Activated CD4-positive, alpha-beta memory T cell treated with anti-CD3 and anti-CD28 coated beads, Interleukin-2, amount 10 ng/mL, durations not matched to agents 7 days and 5 days (primary cell): ENCODE measurements around the gene UGT1A4. TPM values are rescaled to one million over a fixed set of nuclear protein-coding genes. Genes with fewer than 3 reads are reported as not detected.

Experiments used
- CTCF ChIA-PET: fragments of 350-600 bp; sonication (Branson Sonifier 250); formaldehyde crosslinking; loops from one replicate; lab custom pipeline; 2021; ENCODE audit warnings: antibody characterized with exemption, inconsistent platforms; lab: Charles Lee
- POLR2A ChIA-PET: fragments of 350-600 bp; sonication (Branson Sonifier 250); formaldehyde crosslinking; loops from one replicate; lab custom pipeline; 2021; ENCODE audit warnings: antibody characterized with exemption; lab: Charles Lee
- DNase-seq: peaks from one replicate; pipeline ENCODE4 v3.0.0-alpha.2; 2020
- H3K27ac Mint-ChIP-seq: one replicate; pipeline ENCODE4 v1.8.0; 2021; ENCODE audit warnings: mild to moderate bottlenecking, mixed read lengths
- H3K27me3 Mint-ChIP-seq: one replicate; pipeline ENCODE4 v1.8.0; 2021; ENCODE audit warnings: mixed read lengths
- H3K36me3 Mint-ChIP-seq: one replicate; pipeline ENCODE4 v1.8.0; 2021; ENCODE audit warnings: low read depth, mixed read lengths
- H3K4me1 Mint-ChIP-seq: one replicate; pipeline ENCODE4 v1.8.0; 2021; ENCODE audit warnings: mixed read lengths
- H3K4me3 Mint-ChIP-seq: one replicate; pipeline ENCODE4 v1.8.0; 2021; ENCODE audit warnings: mild to moderate bottlenecking, mixed read lengths
- H3K9me3 Mint-ChIP-seq: one replicate; pipeline ENCODE4 v1.8.0; 2021; ENCODE audit warnings: mixed read lengths
- total RNA-seq, 2 experiments: library from RNA; stranded (reverse); gene quantifications; one replicate each; pipeline ENCODE4 v1.2.3, GENCODE V29; 2021

The UGT1A4 gene
- total RNA-seq, 2 experiments from 2014 or later, result not detected

- Mint-ChIP-seq H3K4me3 (no peak overlapping the region), H3K36me3 (no peaks in the 10 kb centered on the region), H3K9me3 (no peaks in the 10 kb centered on the region), H3K4me1 (peaks cover 4% of the 10 kb centered on the region), H3K27me3 (peaks cover 7% of the 10 kb centered on the region), H3K27ac (no peak overlapping the region)
- DNase-seq, result peak; percentile 11
- CTCF ChIA-PET, result no interaction called here
- POLR2A ChIA-PET, result no interaction called here
Observed at GRCh38 chr2:233803994-233804393, 85.5 kb downstream of the UGT1A4 start.

- Mint-ChIP-seq H3K9me3 (no peaks in the 10 kb centered on the region), H3K27me3 (peaks cover 13% of the 10 kb centered on the region), H3K4me3 (no peak overlapping the region), H3K36me3 (no peaks in the 10 kb centered on the region), H3K4me1 (no peaks in the 10 kb centered on the region), H3K27ac (no peak overlapping the region)
- CTCF ChIA-PET, result no interaction called here
- DNase-seq, result no peak
- POLR2A ChIA-PET, result no interaction called here
Observed at GRCh38 chr2:233807215-233807865, 88.8 kb downstream of the UGT1A4 start.

GRCh38 chr2:233807966-233808935 lies 89.7 kb downstream of the UGT1A4 start:
- no peaks in the 10 kb centered on the region for H3K4me1 Mint-ChIP-seq
- H3K4me3 Mint-ChIP-seq, result no peak overlapping the region
- no peak for DNase-seq
- no peaks in the 10 kb centered on the region for H3K9me3 Mint-ChIP-seq
- no peak overlapping the region for H3K27ac Mint-ChIP-seq
- H3K36me3 Mint-ChIP-seq, result no peaks in the 10 kb centered on the region
- POLR2A ChIA-PET, result no interaction called here
- H3K27me3 Mint-ChIP-seq, result peaks cover 13% of the 10 kb centered on the region
- CTCF ChIA-PET, result no interaction called here

- Mint-ChIP-seq H3K27ac (no peak overlapping the region), H3K4me1 (no peaks in the 10 kb centered on the region), H3K4me3 (no peak overlapping the region), H3K27me3 (peaks cover 15% of the 10 kb centered on the region), H3K36me3 (no peaks in the 10 kb centered on the region), H3K9me3 (no peaks in the 10 kb centered on the region)
- ChIA-PET POLR2A (no interaction called here), CTCF (no interaction called here)
- DNase-seq, result no peak
Observed at GRCh38 chr2:233810385-233810784, 91.8 kb downstream of the UGT1A4 start.

- H3K4me3 Mint-ChIP-seq, result no peak overlapping the region
- POLR2A ChIA-PET, result no interaction called here
- no peak overlapping the region for H3K27ac Mint-ChIP-seq
- H3K4me1 Mint-ChIP-seq, result no peaks in the 10 kb centered on the region
- H3K27me3 Mint-ChIP-seq, result peaks cover 13% of the 10 kb centered on the region
- H3K36me3 Mint-ChIP-seq, result no peaks in the 10 kb centered on the region
- no peaks in the 10 kb centered on the region for H3K9me3 Mint-ChIP-seq
- no peak for DNase-seq
- CTCF ChIA-PET, result no interaction called here
Observed at GRCh38 chr2:233811087-233811486, 92.6 kb downstream of the UGT1A4 start.

GRCh38 chr2:233811732-233812131 lies 93.2 kb downstream of the UGT1A4 start:
- peaks cover 13% of the 10 kb centered on the region for H3K27me3 Mint-ChIP-seq
- H3K36me3 Mint-ChIP-seq, result no peaks in the 10 kb centered on the region
- H3K4me1 Mint-ChIP-seq, result no peaks in the 10 kb centered on the region
- ChIA-PET POLR2A (no interaction called here), CTCF (no interaction called here)
- DNase-seq, result no peak
- no peaks in the 10 kb centered on the region for H3K9me3 Mint-ChIP-seq
- no peak overlapping the region for H3K4me3 Mint-ChIP-seq
- no peak overlapping the region for H3K27ac Mint-ChIP-seq

GRCh38 chr2:233813236-233814055 lies 94.9 kb downstream of the UGT1A4 start:
- DNase-seq, result no peak
- POLR2A ChIA-PET, result no interaction called here
- CTCF ChIA-PET, result no interaction called here
- no peak overlapping the region for H3K27ac Mint-ChIP-seq
- H3K36me3 Mint-ChIP-seq, result no peaks in the 10 kb centered on the region
- no peak overlapping the region for H3K4me3 Mint-ChIP-seq
- H3K4me1 Mint-ChIP-seq, result no peaks in the 10 kb centered on the region
- H3K27me3 Mint-ChIP-seq, result peaks cover 15% of the 10 kb centered on the region
- H3K9me3 Mint-ChIP-seq, result no peaks in the 10 kb centered on the region

- Mint-ChIP-seq H3K4me1 (no peaks in the 10 kb centered on the region), H3K36me3 (no peaks in the 10 kb centered on the region), H3K27ac (no peak overlapping the region), H3K27me3 (peaks cover 15% of the 10 kb centered on the region), H3K9me3 (no peaks in the 10 kb centered on the region), H3K4me3 (no peak overlapping the region)
- DNase-seq, result no peak
- ChIA-PET CTCF (no interaction called here), POLR2A (no interaction called here)
Observed at GRCh38 chr2:233814056-233814835, 95.7 kb downstream of the UGT1A4 start.

- Mint-ChIP-seq H3K27me3 (peaks cover 9% of the 10 kb centered on the region), H3K4me3 (no peak overlapping the region), H3K9me3 (no peaks in the 10 kb centered on the region), H3K4me1 (no peaks in the 10 kb centered on the region), H3K27ac (no peak overlapping the region), H3K36me3 (no peaks in the 10 kb centered on the region)
- POLR2A ChIA-PET, result no interaction called here
- CTCF ChIA-PET, result no interaction called here
- DNase-seq, result no peak
Observed at GRCh38 chr2:233815861-233816260, 97.3 kb downstream of the UGT1A4 start.

- Mint-ChIP-seq H3K4me3 (no peak overlapping the region), H3K27ac (no peak overlapping the region), H3K9me3 (no peaks in the 10 kb centered on the region), H3K4me1 (no peaks in the 10 kb centered on the region), H3K27me3 (peaks cover 9% of the 10 kb centered on the region), H3K36me3 (no peaks in the 10 kb centered on the region)
- CTCF ChIA-PET, result no interaction called here
- POLR2A ChIA-PET, result no interaction called here
- no peak for DNase-seq
Observed at GRCh38 chr2:233816334-233816733, 97.8 kb downstream of the UGT1A4 start.

GRCh38 chr2:233816771-233817170 lies 98.2 kb downstream of the UGT1A4 start:
- no peak overlapping the region for H3K4me3 Mint-ChIP-seq
- H3K36me3 Mint-ChIP-seq, result no peaks in the 10 kb centered on the region

GRCh38 chr2:233817361-233817911 lies 98.9 kb downstream of the UGT1A4 start:
- no peak overlapping the region for H3K4me3 Mint-ChIP-seq
- no peaks in the 10 kb centered on the region for H3K36me3 Mint-ChIP-seq
- H3K4me1 Mint-ChIP-seq, result no peaks in the 10 kb centered on the region
- ChIA-PET CTCF (no interaction called here), POLR2A (no interaction called here)
- peaks cover 9% of the 10 kb centered on the region for H3K27me3 Mint-ChIP-seq
- no peaks in the 10 kb centered on the region for H3K9me3 Mint-ChIP-seq
- no peak overlapping the region for H3K27ac Mint-ChIP-seq
- no peak for DNase-seq

More at GRCh38 chr2:233816771-233817170, 98.2 kb downstream of the UGT1A4 start:
- no peaks in the 10 kb centered on the region for H3K9me3 Mint-ChIP-seq
- DNase-seq, result no peak
- CTCF ChIA-PET, result no interaction called here
- H3K4me1 Mint-ChIP-seq, result no peaks in the 10 kb centered on the region
- H3K27me3 Mint-ChIP-seq, result peaks cover 9% of the 10 kb centered on the region
- POLR2A ChIA-PET, result no interaction called here
- no peak overlapping the region for H3K27ac Mint-ChIP-seq
